Osteoblast (primary cell): ENCODE data around the gene ST6GALNAC3. TPM values are rescaled to one million over a fixed set of nuclear protein-coding genes. Genes with fewer than 3 reads are reported as not detected.

Source experiments
- DNase-seq: peaks from one replicate; pipeline ENCODE4 v3.0.0; 2011; ENCODE audit warnings: low spot score, mixed read lengths; ENCODE audit not compliant: insufficient read length; ENCODE audit errors: missing footprints
- H2AFZ ChIP-seq: 2 replicates; pipeline ENCODE4 v1.6.0; 2011; ENCODE audit warnings: mild to moderate bottlenecking, low read length
- H3K27ac ChIP-seq: 2 replicates; pipeline ENCODE4 v1.5.1; 2011; ENCODE audit warnings: mild to moderate bottlenecking, low read depth, low read length, moderate library complexity
- H3K27me3 ChIP-seq: 2 replicates; pipeline ENCODE4 v1.6.0; 2012; ENCODE audit warnings: mild to moderate bottlenecking, control low read depth, inconsistent platforms, low read length, moderate library complexity; ENCODE audit not compliant: insufficient read depth
- H3K36me3 ChIP-seq: 2 replicates; pipeline ENCODE4 v1.5.1; 2011; ENCODE audit warnings: mild to moderate bottlenecking, low read length, control low read depth, moderate library complexity; ENCODE audit not compliant: insufficient read depth
- H3K4me1 ChIP-seq: 2 replicates; pipeline ENCODE4 v1.5.1; 2011; ENCODE audit warnings: mild to moderate bottlenecking, low read length, control low read depth, moderate library complexity; ENCODE audit not compliant: insufficient read depth
- H3K4me2 ChIP-seq: 2 replicates; pipeline ENCODE4 v1.6.0; 2011; ENCODE audit warnings: mild to moderate bottlenecking, low read length; ENCODE audit not compliant: insufficient read depth
- H3K4me3 ChIP-seq: fragments of 200-600 bp; sonication (generic); 3 replicates; pipeline ENCODE4 v1.5.1; 2012; ENCODE audit warnings: mild to moderate bottlenecking, low read length, inconsistent platforms; ENCODE audit not compliant: insufficient read depth
- H3K79me2 ChIP-seq: 2 replicates; pipeline ENCODE4 v1.6.0; 2012; ENCODE audit warnings: mild to moderate bottlenecking, low read length, control low read depth, inconsistent platforms; ENCODE audit not compliant: insufficient read depth
- H3K9me3 ChIP-seq: 2 replicates; pipeline ENCODE4 v1.5.1; 2011; ENCODE audit warnings: low read depth, low read length, control low read depth
- H4K20me1 ChIP-seq: 2 replicates; pipeline ENCODE4 v1.6.0; 2012; ENCODE audit warnings: mild to moderate bottlenecking, low read length, control low read depth; ENCODE audit not compliant: insufficient read depth
- CTCF ChIP-seq: IDR thresholded peaks from 2 replicates; pipeline ENCODE4 v1.5.1; 2011; ENCODE audit warnings: mild to moderate bottlenecking, low read depth, low read length, moderate library complexity; ENCODE audit errors: extremely low read depth
- total RNA-seq: library from RNA; depleted of rRNA; stranded (reverse); fragments of >200 nt; gene quantifications from 2 replicates; pipeline ENCODE4 v1.2.3, GENCODE V29; 2012

The ST6GALNAC3 gene
- total RNA-seq, 1 donor: not detected

DNA sequence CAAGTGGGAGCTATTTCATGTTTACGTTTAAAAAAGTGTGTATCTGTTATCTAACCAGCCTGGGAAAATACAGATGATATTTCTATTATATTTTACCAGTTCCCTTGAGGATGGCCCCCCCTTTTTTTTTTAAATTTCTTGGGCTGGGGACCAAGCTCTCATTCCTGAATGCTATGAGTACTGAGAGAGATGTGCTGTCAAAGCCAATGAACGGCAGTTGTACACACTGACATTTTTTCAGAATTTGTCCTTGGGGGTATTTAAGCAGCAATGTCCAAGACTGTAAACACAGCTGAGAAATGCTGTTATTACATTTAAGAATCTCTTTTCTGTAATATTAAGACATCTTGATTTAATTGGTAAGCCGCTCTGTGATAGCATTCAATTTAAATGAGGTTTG is 177.9 kb downstream of the ST6GALNAC3 start:
- H3K79me2 ChIP-seq: no peaks in the 10 kb centered on the region
- no peaks in the 10 kb centered on the region for H3K36me3 ChIP-seq
- H3K4me3 ChIP-seq: no peak overlapping the region
- no peaks in the 10 kb centered on the region for H3K4me1 ChIP-seq
- H3K4me2 ChIP-seq: no peak overlapping the region
- DNase-seq: no peak
- H4K20me1 ChIP-seq: no peaks in the 10 kb centered on the region
- TF ChIP-seq CTCF: no peak
- H2AFZ ChIP-seq: no peak overlapping the region
- H3K27me3 ChIP-seq: no peaks in the 10 kb centered on the region
- no peaks in the 10 kb centered on the region for H3K9me3 ChIP-seq
- H3K27ac ChIP-seq: no peak overlapping the region

DNA sequence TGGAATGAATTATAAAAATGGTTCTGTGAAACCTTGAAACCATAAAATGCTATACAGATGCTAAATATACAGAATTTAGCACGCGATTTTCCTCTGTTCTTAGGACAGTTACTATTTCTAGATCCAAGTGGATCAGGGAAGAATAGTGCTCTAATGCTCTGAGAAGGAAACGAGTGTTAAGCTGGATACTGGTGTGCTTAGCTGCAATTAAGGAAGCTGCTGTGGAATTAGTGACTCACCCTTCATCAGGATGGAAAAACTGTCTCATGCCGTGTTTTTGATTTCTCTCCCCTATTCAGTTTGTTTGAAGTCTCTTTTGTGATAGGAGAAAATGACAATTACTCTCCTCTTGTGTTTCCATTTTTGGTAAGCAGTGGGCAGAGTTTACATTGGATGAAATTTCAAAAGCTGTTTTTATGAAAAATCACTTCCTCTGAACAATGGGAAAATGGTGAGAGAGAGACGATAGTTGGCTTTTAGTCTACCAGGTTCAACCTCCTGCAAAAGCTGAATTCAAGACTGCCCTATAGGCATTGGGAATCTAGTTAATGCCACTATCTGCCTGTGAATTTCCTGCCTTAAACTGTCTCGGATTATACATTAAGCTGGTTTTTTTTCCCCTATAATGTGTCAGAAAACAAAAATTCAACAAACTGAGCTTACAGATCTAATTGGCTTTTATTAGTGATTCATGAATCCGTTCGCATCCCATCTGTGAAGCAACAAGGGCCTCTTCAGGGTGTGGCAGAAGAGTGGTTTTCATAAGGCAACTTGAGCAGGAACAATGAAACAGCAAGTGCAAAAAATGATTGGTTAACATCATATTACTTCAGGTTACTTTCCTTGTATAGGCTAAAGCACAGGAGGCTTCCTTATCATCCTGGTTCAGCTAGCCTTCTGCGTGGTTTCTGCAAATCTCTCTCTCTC is 179.8 kb downstream of the ST6GALNAC3 start:
- Histone ChIP-seq H3K4me3 (no peak overlapping the region), H3K36me3 (no peaks in the 10 kb centered on the region), H4K20me1 (no peaks in the 10 kb centered on the region), H3K4me1 (no peaks in the 10 kb centered on the region), H3K27me3 (no peaks in the 10 kb centered on the region), H3K4me2 (no peak overlapping the region), H2AFZ (no peak overlapping the region), H3K79me2 (no peaks in the 10 kb centered on the region), H3K9me3 (no peaks in the 10 kb centered on the region), H3K27ac (no peak overlapping the region)
- no peak for TF ChIP-seq CTCF
- no peak for DNase-seq

GRCh38 chr1:76256289-76257223 is 182.0 kb downstream of the ST6GALNAC3 start:
- TF ChIP-seq CTCF: no peak
- Histone ChIP-seq H3K36me3 (no peaks in the 10 kb centered on the region), H4K20me1 (no peaks in the 10 kb centered on the region), H3K79me2 (no peaks in the 10 kb centered on the region), H3K4me3 (no peak overlapping the region), H3K9me3 (no peaks in the 10 kb centered on the region), H3K27ac (no peak overlapping the region), H3K4me1 (no peaks in the 10 kb centered on the region), H3K27me3 (no peaks in the 10 kb centered on the region), H3K4me2 (no peak overlapping the region), H2AFZ (no peak overlapping the region)
- no peak for DNase-seq
